Measurements from ENCODE around the gene TBR1.

TBR1 gene

DNA sequence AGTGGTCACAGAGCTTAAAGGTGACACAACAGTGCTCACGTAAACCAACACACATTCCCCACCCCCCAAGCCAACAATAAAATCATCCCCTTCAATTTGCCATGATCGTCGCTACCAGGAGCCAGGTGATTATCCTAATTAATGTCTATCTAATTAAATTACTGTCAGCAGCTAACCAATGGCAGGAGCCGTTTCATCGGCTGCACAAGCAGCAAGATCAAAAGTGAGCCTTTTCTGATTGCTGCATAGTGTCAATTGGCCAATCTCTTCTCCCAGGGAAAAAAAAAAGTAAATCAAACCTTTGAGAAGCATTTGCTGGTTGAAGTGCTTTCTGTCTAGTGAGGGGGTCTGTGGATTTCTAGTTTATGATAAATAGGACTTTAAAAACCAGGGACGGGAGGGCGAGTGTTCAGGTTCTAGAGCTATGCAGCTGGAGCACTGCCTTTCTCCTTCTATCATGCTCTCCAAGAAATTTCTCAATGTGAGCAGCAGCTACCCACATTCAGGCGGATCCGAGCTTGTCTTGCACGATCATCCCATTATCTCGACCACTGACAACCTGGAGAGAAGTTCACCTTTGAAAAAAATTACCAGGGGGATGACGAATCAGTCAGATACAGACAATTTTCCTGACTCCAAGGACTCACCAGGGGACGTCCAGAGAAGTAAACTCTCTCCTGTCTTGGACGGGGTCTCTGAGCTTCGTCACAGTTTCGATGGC is at the start of gene TBR1:
Gene TBR1 (plus strand): TSS at position 311 of the 721 bp plus-strand sequence. CDS start 114 bp downstream, at position 425.
- H3K36me3 Mint-ChIP-seq (ENCODE audit: low read depth), result peaks cover 11% of the 10 kb centered on the region
- H3K4me1 Mint-ChIP-seq (ENCODE audit: low read depth), result peaks cover 50% of the 10 kb centered on the region
- peak within 1 kb of the TSS; percentile 70 for H3K4me3 Mint-ChIP-seq
- no peaks in the 10 kb centered on the region for H3K9me3 Mint-ChIP-seq
- peak within 1 kb of the TSS; percentile 46 for H3K27ac Mint-ChIP-seq
- peaks cover 72% of the 10 kb centered on the region for H3K27me3 Mint-ChIP-seq

DNA sequence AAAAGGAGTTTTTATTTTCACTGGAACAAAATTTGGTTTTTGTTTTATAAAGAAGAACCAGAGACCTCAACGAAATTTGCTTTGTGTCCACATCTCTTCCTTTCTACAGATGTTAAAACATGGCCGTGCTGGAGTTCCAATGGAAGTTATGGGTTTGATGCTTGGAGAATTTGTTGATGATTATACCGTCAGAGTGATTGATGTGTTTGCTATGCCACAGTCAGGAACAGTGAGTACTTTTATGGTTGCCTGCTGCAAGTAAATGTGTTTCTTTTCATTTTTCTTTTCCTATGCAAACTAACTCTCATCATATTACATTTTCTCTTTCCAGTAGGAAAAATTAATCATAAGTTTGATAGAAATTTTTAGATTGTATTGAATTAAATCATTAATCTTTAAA is 48.4 kb upstream of the TBR1 start:
- Mint-ChIP-seq H3K27me3 (no peaks in the 10 kb centered on the region), H3K9me3 (peaks cover 4% of the 10 kb centered on the region), H3K4me1 (ENCODE audit: low read depth) (no peaks in the 10 kb centered on the region), H3K27ac (no peak overlapping the region), H3K4me3 (no peak overlapping the region), H3K36me3 (ENCODE audit: low read depth) (peaks cover 56% of the 10 kb centered on the region)

DNA sequence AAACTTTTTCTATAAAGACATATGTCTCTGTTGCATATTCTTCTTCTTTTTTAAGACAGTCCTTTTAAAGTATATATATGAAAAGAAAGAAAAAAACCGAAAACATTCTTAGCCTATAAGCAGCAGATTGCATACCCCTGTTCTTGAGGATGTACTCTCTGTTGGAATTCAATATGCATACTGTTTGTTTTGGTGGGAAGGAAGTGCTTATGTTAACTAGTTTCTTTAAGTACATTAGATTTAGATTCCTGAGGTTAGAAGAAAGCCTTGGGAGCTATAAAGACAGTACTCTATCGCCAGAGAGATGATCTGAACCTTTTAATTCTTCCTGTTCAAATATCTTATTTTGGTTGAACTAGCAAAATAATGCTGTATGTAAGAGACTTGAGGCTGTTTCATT is 46.8 kb upstream of the TBR1 start:
- H3K9me3 Mint-ChIP-seq, result no peaks in the 10 kb centered on the region
- no peaks in the 10 kb centered on the region for H3K27me3 Mint-ChIP-seq
- H3K27ac Mint-ChIP-seq, result no peak overlapping the region
- H3K4me3 Mint-ChIP-seq, result no peak overlapping the region
- H3K36me3 Mint-ChIP-seq (ENCODE audit: low read depth), result peaks cover 50% of the 10 kb centered on the region
- no peaks in the 10 kb centered on the region for H3K4me1 Mint-ChIP-seq (ENCODE audit: low read depth)

DNA sequence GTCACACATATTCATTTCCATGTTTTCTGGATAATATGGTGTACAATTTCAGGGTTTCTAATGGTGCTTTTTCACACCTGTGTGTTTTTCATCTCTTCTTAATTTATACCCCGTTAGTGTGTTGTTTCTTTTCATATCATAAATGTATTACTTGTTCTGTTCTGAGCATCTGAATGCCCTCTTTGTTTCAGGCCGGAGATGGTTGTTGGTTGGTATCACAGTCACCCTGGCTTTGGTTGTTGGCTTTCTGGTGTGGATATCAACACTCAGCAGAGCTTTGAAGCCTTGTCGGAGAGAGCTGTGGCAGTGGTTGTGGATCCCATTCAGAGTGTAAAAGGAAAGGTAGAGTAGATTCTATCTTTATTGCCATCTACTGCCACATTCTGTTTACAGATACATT is 45.1 kb upstream of the TBR1 start:
- Mint-ChIP-seq H3K4me1 (ENCODE audit: low read depth) (no peaks in the 10 kb centered on the region), H3K36me3 (ENCODE audit: low read depth) (peaks cover 59% of the 10 kb centered on the region), H3K4me3 (no peak overlapping the region), H3K27me3 (no peaks in the 10 kb centered on the region), H3K9me3 (no peaks in the 10 kb centered on the region), H3K27ac (no peak overlapping the region)

DNA sequence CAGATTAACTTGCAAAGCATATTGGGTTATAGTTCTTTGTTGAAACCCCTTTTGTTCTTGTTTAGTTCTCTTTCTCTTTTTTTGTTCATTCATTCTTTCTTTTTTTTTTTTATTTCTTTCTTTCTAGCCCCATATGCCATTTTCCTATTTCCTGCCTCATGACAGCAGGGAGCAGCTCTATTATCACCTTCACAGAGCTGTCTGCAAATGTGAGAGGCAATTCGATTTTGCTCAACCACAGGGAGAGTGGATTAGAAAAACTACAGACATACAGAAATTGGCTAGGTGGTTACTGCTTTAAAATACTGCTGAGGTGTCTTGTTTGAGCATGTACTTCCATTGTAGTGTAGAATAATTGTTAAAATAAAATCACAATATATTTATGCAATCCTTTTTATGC is 44.2 kb upstream of the TBR1 start:
- Mint-ChIP-seq H3K27me3 (no peaks in the 10 kb centered on the region), H3K27ac (no peak overlapping the region), H3K36me3 (ENCODE audit: low read depth) (peaks cover 61% of the 10 kb centered on the region), H3K4me3 (no peak overlapping the region), H3K9me3 (no peaks in the 10 kb centered on the region), H3K4me1 (ENCODE audit: low read depth) (no peaks in the 10 kb centered on the region)

DNA sequence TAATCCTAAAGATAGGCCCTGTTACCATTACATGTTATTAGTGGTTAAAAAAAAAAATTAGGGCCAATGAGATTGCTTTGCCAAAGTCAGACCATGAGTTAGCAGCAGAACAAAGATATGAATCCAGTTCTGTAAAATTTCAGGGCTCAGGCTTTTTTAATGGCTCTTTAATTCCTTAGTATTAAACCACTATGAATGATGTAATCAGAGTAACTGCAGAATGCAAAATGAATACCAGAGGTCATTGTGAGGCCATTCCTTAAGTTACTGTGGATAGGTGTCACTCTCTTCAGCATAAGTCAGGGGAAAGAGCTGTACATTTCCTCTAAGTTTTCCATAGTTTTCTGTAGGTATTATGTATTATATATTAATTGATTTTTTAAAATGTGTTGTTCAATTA is 42.2 kb upstream of the TBR1 start:
- Mint-ChIP-seq H3K36me3 (ENCODE audit: low read depth) (peaks cover 59% of the 10 kb centered on the region), H3K27ac (no peak overlapping the region), H3K4me1 (ENCODE audit: low read depth) (no peaks in the 10 kb centered on the region), H3K27me3 (no peaks in the 10 kb centered on the region), H3K4me3 (no peak overlapping the region), H3K9me3 (no peaks in the 10 kb centered on the region)

DNA sequence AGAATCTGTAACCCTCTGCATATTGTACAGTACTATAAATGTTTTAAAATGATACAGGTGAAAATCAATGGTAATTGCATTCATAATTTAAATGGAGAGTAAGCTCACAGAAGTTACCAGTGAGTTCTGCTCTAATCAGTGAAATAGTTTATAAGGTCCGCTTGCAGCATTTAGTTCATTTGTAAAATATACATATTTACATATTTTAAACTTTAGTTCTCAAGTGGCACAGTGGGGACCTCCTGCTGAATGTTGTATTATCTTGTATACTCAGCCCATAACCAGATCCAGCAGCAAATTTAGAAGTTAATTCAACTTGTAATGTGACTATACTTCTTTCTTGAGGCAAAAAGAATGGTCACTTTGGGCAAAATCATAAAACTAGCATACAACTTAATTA is 41.7 kb upstream of the TBR1 start:
- H3K4me3 Mint-ChIP-seq, result no peak overlapping the region
- no peak overlapping the region for H3K27ac Mint-ChIP-seq
- peaks cover 61% of the 10 kb centered on the region for H3K36me3 Mint-ChIP-seq (ENCODE audit: low read depth)
- H3K9me3 Mint-ChIP-seq, result no peaks in the 10 kb centered on the region
- no peaks in the 10 kb centered on the region for H3K27me3 Mint-ChIP-seq
- H3K4me1 Mint-ChIP-seq (ENCODE audit: low read depth), result no peaks in the 10 kb centered on the region

DNA sequence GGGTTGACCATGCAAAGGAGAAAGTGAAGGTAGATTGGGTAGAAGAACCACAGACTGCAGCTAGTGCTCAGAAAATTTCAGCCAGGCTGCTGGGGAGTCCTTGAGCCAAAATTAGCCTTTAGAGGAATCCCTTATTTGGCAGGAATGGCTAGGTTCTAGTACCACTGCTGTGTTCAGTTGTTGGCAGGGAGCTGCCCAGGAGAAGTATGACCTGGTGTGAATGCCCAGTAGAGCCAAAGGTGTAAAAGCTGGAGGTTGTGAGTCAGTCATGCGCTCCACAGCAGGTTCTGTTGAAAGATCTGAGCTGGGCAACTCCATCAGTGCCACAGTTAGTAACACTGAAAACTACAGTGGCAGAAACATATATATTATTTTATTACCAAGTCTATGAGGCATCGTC is 36.4 kb upstream of the TBR1 start:
- Mint-ChIP-seq H3K27ac (no peak overlapping the region), H3K4me3 (no peak overlapping the region), H3K36me3 (ENCODE audit: low read depth) (peaks cover 43% of the 10 kb centered on the region), H3K9me3 (no peaks in the 10 kb centered on the region), H3K27me3 (no peaks in the 10 kb centered on the region), H3K4me1 (ENCODE audit: low read depth) (peaks cover 9% of the 10 kb centered on the region)

DNA sequence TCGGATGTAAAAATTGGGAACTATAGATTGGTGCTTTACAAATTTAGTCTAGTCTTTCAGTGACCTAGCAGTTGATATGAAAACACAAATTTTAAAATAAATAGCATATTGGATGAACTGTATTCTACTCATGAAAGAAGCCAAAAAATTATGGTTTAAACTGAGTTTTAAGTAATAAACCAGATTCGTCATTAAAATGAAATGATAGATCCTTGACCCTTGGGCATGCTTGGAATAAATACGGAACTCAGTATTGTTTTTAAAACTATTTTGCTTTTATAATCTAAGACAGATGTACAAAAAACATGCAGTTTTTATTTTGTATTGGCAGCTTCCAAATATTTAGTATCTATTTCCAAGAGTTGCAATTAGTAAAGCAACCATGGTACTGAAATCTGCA is 34.6 kb upstream of the TBR1 start:
- Mint-ChIP-seq H3K36me3 (ENCODE audit: low read depth) (peaks cover 35% of the 10 kb centered on the region), H3K27ac (no peak overlapping the region), H3K4me3 (no peak overlapping the region), H3K4me1 (ENCODE audit: low read depth) (peaks cover 13% of the 10 kb centered on the region), H3K9me3 (no peaks in the 10 kb centered on the region), H3K27me3 (no peaks in the 10 kb centered on the region)

DNA sequence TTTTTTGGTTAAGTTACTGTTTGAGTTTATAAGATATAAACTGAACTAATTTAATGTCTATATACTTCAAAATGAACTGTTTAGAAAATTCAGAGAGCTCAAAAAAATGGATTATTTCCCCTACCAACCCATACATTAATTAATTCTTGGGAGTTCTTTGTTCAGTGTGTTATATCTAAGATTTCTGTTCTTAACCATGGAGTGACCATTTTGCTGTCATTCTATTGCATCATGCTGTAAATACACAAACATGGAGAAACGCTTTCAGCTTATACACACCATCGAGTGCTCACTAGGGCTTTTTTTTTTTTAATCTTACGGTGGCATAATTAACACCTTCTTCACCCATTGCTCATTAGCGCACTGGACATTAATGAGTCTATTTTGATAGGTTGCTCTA is 33.4 kb upstream of the TBR1 start:
- H3K27ac Mint-ChIP-seq, result no peak overlapping the region
- H3K36me3 Mint-ChIP-seq (ENCODE audit: low read depth), result peaks cover 37% of the 10 kb centered on the region
- no peak overlapping the region for H3K4me3 Mint-ChIP-seq
- peaks cover 13% of the 10 kb centered on the region for H3K4me1 Mint-ChIP-seq (ENCODE audit: low read depth)
- H3K27me3 Mint-ChIP-seq, result no peaks in the 10 kb centered on the region
- no peaks in the 10 kb centered on the region for H3K9me3 Mint-ChIP-seq

DNA sequence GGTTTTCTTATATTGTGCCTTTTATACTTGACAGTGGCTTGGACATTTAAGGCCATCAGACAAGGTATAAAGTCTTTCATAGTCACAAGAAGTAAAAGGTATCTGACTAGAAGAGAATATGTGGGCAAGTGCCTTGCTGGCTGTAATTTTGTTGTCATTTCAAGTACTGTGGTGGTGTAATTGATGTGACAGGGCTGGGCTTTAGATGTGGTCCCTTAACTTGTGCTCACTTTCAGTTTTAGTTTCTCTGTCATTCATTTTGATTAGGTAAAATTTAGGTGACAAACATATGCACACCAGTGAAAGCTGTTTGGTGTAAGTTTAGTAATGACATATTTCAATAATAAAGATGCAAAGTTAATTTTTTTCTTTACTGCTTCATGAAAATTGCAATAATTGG is 31.2 kb upstream of the TBR1 start:
- Mint-ChIP-seq H3K27ac (no peak overlapping the region), H3K4me3 (no peak overlapping the region), H3K4me1 (ENCODE audit: low read depth) (peaks cover 13% of the 10 kb centered on the region), H3K36me3 (ENCODE audit: low read depth) (peaks cover 30% of the 10 kb centered on the region), H3K27me3 (no peaks in the 10 kb centered on the region), H3K9me3 (no peaks in the 10 kb centered on the region)

DNA sequence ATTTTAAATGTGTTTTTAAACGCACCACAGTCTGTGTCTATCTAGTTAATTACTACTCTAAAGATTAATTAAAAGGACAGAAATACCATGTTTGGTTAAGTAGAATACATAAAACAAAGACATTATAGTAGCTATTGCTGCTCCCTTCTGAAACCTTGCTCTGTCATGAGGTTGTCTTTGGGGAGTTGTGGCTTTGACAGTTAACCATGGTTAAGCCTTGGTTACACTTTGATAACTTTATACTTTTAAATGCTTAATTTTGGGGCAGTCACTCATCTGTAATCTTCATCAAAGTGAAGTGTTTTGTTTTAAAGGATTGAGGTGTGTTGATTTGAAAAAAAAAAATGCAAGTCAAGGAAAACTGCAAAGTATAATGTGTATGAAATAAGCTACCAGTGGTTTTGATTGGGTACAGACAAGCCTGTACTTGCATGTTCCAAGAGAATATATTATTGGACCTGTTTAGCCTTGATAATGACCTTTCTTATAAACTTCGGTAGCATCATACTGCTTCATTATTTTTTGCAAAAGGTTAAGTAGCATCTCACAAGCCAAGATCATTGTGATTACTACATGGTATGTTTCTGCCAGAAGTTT is 29.8 kb upstream of the TBR1 start:
- Mint-ChIP-seq H3K27me3 (no peaks in the 10 kb centered on the region), H3K9me3 (no peaks in the 10 kb centered on the region), H3K4me3 (no peak overlapping the region), H3K36me3 (ENCODE audit: low read depth) (peaks cover 40% of the 10 kb centered on the region), H3K4me1 (ENCODE audit: low read depth) (peaks cover 16% of the 10 kb centered on the region), H3K27ac (no peak overlapping the region)

DNA sequence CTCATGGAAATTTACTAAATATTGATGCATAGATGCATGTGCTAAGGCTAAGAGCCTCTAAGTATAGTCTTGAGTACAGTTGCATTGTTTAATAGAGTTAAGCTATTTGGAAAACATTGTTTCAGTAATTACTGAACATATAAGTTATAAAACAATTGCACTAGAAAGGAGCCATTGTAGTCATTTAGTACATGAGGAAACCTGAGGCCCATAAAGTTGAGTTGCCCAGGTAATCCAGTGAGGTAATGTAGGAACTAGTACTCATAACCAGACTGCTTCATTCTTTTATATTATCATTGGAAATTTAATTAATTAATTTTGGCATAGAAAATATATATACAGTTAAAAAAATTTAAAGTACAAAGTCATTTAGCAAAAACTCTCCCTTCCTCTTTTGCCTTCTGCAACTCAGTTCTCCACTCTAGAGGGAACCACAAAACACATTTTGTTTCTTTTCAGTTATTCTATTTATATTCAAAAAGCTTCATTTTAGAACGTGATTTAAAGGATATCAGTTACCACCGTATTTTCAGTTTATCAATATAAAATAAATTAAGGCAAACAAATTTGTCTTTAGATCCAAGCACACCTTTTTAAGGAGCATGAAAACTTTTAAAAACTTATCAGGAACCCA is 27.8 kb upstream of the TBR1 start:
- H3K4me1 Mint-ChIP-seq (ENCODE audit: low read depth), result peaks cover 16% of the 10 kb centered on the region
- no peaks in the 10 kb centered on the region for H3K27me3 Mint-ChIP-seq
- H3K36me3 Mint-ChIP-seq (ENCODE audit: low read depth), result peaks cover 48% of the 10 kb centered on the region
- no peak overlapping the region for H3K27ac Mint-ChIP-seq
- no peaks in the 10 kb centered on the region for H3K9me3 Mint-ChIP-seq
- no peak overlapping the region for H3K4me3 Mint-ChIP-seq

DNA sequence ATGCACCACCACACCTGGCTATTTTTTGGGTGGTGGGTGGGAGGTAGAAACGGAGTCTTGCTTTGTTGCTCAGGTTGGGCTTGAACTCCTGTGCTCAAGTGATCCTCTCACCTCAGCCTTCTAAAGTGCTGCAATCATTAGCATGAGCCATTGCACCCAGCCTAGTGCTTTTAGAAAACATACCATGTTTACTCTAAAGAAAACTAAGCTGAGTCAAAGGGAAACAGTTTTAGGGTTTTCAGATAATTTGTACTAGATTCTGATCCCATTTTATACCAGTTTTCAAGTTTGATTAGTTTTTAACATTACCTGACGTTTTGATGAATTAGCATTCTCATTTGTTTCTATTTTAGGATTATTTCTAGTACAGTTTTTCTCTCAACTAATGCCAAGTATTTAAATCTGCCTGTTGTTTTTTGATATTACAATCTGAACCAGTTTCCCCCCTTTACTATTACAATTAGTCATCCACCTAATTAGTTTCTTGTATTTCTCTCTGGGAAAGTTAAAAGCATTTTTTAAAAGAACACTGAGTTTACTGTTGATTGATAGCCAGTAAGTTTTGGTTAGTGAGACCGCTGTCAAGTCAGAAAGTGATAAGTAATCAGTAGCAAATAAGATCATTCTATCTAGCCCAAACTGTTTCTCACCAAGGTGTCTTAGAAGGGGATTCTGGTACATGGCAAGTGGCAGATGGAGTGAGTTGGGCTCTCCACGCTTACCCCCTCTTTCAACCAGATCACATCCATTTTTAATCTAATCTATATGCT is 24.2 kb upstream of the TBR1 start:
- Mint-ChIP-seq H3K36me3 (ENCODE audit: low read depth) (peaks cover 68% of the 10 kb centered on the region), H3K27ac (no peak overlapping the region), H3K4me1 (ENCODE audit: low read depth) (peaks cover 3% of the 10 kb centered on the region), H3K27me3 (no peaks in the 10 kb centered on the region), H3K4me3 (no peak overlapping the region), H3K9me3 (no peaks in the 10 kb centered on the region)

DNA sequence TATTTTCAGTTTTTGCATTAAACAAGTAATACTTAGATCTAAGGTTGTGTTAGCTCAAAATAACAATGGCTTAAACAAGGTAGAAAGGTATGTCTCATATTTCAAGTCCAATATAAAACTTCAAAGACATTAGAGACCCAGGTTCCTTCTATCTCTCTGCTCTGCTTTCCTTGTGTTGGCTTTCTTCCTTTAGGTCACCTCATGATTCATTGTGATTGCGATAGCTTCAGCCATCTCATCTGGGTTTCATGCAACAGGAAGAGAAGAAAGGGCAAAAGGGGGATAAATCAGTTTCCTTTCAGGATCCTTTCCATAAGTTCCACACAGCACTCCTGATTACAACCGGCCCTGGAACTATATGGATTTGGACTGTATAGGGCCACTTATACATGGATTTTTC is 16.0 kb upstream of the TBR1 start:
- H3K4me1 Mint-ChIP-seq (ENCODE audit: low read depth), result no peaks in the 10 kb centered on the region
- no peak overlapping the region for H3K4me3 Mint-ChIP-seq
- no peak overlapping the region for H3K27ac Mint-ChIP-seq
- H3K36me3 Mint-ChIP-seq (ENCODE audit: low read depth), result peaks cover 69% of the 10 kb centered on the region
- H3K9me3 Mint-ChIP-seq, result no peaks in the 10 kb centered on the region
- H3K27me3 Mint-ChIP-seq, result no peaks in the 10 kb centered on the region
